Measurements from ENCODE around the gene PTGIR. TPM values are rescaled to one million over a fixed set of nuclear protein-coding genes. Genes with fewer than 3 reads are reported as not detected.

The PTGIR gene
- polyA plus RNA-seq, 1 experiment: 27.8 TPM

GRCh38 chr19:46605356-46605821, 19.5 kb downstream of the PTGIR start:
- no peak for DNase-seq (ENCODE audit: low read depth)
- ChIA-PET CTCF (interaction anchor here (1.2 to 22.7 kb wide), 4 partner anchors 8 to 124 kb away, joined by 3 to 347 read pairs (median 8); partner anchors contain the start of gene DACT3), POLR2A (interaction anchor here (0.6 kb wide), 1 partner anchor 75 kb away, joined by 5 read pairs; no protein-coding TSS in a partner anchor)
- TF ChIP-seq CTCF (IDR thresholded peaks at IDR 0.05; ENCODE audit: insufficient read depth, low read depth, low read length): no peak
- no peak overlapping the region for H3K4me3 ChIP-seq (ENCODE audit: low read depth, low read length)
- H3K27me3 ChIP-seq (ENCODE audit: control insufficient read depth, insufficient read depth, low read length): no peaks in the 10 kb centered on the region
- H3K36me3 ChIP-seq (ENCODE audit: control insufficient read depth, insufficient read depth, low read length): peaks cover 40% of the 10 kb centered on the region

- Histone ChIP-seq H3K36me3 (ENCODE audit: control insufficient read depth, insufficient read depth, low read length) (peaks cover 36% of the 10 kb centered on the region), H3K27me3 (ENCODE audit: control insufficient read depth, insufficient read depth, low read length) (no peaks in the 10 kb centered on the region), H3K4me3 (ENCODE audit: low read depth, low read length) (no peak overlapping the region)
- ChIA-PET POLR2A (interaction anchor here (0.6 kb wide), 1 partner anchor 75 kb away, joined by 5 read pairs; no protein-coding TSS in a partner anchor), CTCF (interaction anchor here (1.4 to 22.7 kb wide), 3 partner anchors 9 to 124 kb away, joined by 3 to 347 read pairs (median 13); partner anchors contain the start of gene DACT3)
- TF ChIP-seq CTCF (IDR thresholded peaks at IDR 0.05; ENCODE audit: insufficient read depth, low read depth, low read length): no peak
- DNase-seq (ENCODE audit: low read depth): no peak
Observed at GRCh38 chr19:46604781-46605355, 20.0 kb downstream of the PTGIR start.

- Histone ChIP-seq H3K27me3 (ENCODE audit: control insufficient read depth, insufficient read depth, low read length) (peaks cover 1% of the 10 kb centered on the region; the same call in 1 of the 2 replicates), H3K36me3 (ENCODE audit: control insufficient read depth, insufficient read depth, low read length) (peaks cover 27% of the 10 kb centered on the region), H3K4me3 (ENCODE audit: low read depth, low read length) (peak overlapping the region; percentile 99)
- no peak for DNase-seq (ENCODE audit: low read depth)
- ChIA-PET POLR2A (no interaction called here), CTCF (interaction anchor here (1.4 to 22.7 kb wide), 2 partner anchors 57 to 125 kb away, joined by 3 to 347 read pairs; partner anchors contain the start of gene DACT3)
- TF ChIP-seq CTCF (IDR thresholded peaks at IDR 0.05; ENCODE audit: insufficient read depth, low read depth, low read length): no peak
Observed at GRCh38 chr19:46603752-46604231, 21.1 kb downstream of the PTGIR start.

GRCh38 chr19:46603195-46603637, 21.7 kb downstream of the PTGIR start:
- POLR2A ChIA-PET: no interaction called here
- DNase-seq (ENCODE audit: low read depth): no peak
- peaks cover 1% of the 10 kb centered on the region; the same call in 1 of the 2 replicates for H3K27me3 ChIP-seq (ENCODE audit: control insufficient read depth, insufficient read depth, low read length)
- TF ChIP-seq CTCF (IDR thresholded peaks at IDR 0.05; ENCODE audit: insufficient read depth, low read depth, low read length): no peak
- H3K36me3 ChIP-seq (ENCODE audit: control insufficient read depth, insufficient read depth, low read length): peaks cover 21% of the 10 kb centered on the region
- CTCF ChIA-PET: interaction anchor here (2.1 to 22.7 kb wide), 3 partner anchors 11 to 57 kb away, joined by 6 to 347 read pairs (median 20); partner anchors contain the start of gene DACT3
- peak overlapping the region; percentile 99 for H3K4me3 ChIP-seq (ENCODE audit: low read depth, low read length)

Data from BJ (cell line).